OCI-LY1 (cell line): ENCODE data around the gene ZNF292.

Experiments
- EZH2 ChIP-seq: fragments of 200-600 bp; sonication (generic), shearing (Covaris generic); IDR thresholded peaks from 2 replicates; pipeline ENCODE4 v1.8.0; 2017; ENCODE audit warnings: borderline replicate concordance, mixed run types, mild to moderate bottlenecking, antibody characterized with exemption, low read length, moderate library complexity, mixed read lengths
- TF ChIP-seq, protein P1 (sequence below): fragments of 200-600 bp; sonication (generic), shearing (Covaris generic); IDR thresholded peaks from 2 replicates; pipeline ENCODE4 v1.5.1; 2017; ENCODE audit warnings: mild to moderate bottlenecking, antibody characterized with exemption, low read length, moderate library complexity, mixed read lengths

DNA sequence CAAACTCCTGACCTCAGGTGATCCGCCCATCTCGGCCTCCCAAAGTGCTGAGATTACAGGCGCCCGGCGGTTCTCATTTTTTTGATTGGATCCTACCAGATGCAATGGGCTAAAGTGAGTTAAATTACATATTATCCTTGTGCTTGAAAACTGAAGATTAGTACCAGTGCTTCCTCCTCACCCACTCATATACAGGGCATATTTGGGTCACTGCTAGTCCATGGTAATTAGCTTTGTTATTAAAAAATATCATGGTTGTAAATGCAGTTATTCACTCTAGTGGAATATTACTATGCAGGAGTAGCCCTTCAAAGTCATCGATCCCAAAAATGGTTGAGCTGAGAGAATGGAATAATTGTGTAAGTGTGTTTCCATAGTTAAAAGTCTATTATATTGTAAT is 26.5 kb downstream of the ZNF292 start:
- TF ChIP-seq, protein P1, sequence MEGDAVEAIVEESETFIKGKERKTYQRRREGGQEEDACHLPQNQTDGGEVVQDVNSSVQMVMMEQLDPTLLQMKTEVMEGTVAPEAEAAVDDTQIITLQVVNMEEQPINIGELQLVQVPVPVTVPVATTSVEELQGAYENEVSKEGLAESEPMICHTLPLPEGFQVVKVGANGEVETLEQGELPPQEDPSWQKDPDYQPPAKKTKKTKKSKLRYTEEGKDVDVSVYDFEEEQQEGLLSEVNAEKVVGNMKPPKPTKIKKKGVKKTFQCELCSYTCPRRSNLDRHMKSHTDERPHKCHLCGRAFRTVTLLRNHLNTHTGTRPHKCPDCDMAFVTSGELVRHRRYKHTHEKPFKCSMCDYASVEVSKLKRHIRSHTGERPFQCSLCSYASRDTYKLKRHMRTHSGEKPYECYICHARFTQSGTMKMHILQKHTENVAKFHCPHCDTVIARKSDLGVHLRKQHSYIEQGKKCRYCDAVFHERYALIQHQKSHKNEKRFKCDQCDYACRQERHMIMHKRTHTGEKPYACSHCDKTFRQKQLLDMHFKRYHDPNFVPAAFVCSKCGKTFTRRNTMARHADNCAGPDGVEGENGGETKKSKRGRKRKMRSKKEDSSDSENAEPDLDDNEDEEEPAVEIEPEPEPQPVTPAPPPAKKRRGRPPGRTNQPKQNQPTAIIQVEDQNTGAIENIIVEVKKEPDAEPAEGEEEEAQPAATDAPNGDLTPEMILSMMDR = no peak
- TF ChIP-seq EZH2 = no peak
